MCF 10A (cell line): Measurements from ENCODE around the gene GALK1. TPM values are rescaled to one million over a fixed set of nuclear protein-coding genes. Genes with fewer than 3 reads are reported as not detected.

Experiments
- BruUV-seq: library from RNA; stranded (reverse); fragments of 400-500 nt; replicated peaks from 2 replicates; lab custom pipeline; 2021; lab: Mats Ljungman, UMichigan
- CTCF ChIA-PET: fragments of 300-600 bp; sonication (Branson Sonifier 250); formaldehyde crosslinking; extraction: SDS; loops from one replicate; lab custom pipeline; 2021; ENCODE audit warnings: antibody characterized with exemption, inconsistent platforms; lab: Yijun Ruan, JAX
- POLR2A ChIA-PET: fragments of 300-600, 350-650 bp; sonication (Branson Sonifier 250); formaldehyde crosslinking; extraction: SDS; loops from one replicate; lab custom pipeline; 2020; ENCODE audit warnings: antibody characterized with exemption, inconsistent platforms; lab: Yijun Ruan, JAX
- DNase-seq: peaks from one replicate; pipeline ENCODE4 v3.0.0-alpha.2; 2018; ENCODE audit not compliant: unreplicated experiment
- H3K27ac Mint-ChIP-seq: one replicate; pipeline ENCODE4 v1.8.0; 2022; ENCODE audit warnings: mild to moderate bottlenecking, low read depth, mixed read lengths; ENCODE audit not compliant: unreplicated experiment
- H3K27me3 Mint-ChIP-seq: one replicate; pipeline ENCODE4 v1.8.0; 2022; ENCODE audit warnings: mixed read lengths; ENCODE audit not compliant: insufficient read depth, unreplicated experiment
- H3K36me3 Mint-ChIP-seq: one replicate; pipeline ENCODE4 v1.8.0; 2022; ENCODE audit warnings: mild to moderate bottlenecking, moderate library complexity, mixed read lengths; ENCODE audit not compliant: insufficient read depth, unreplicated experiment
- H3K4me1 Mint-ChIP-seq: one replicate; pipeline ENCODE4 v1.8.0; 2022; ENCODE audit warnings: mixed read lengths; ENCODE audit not compliant: insufficient read depth, unreplicated experiment
- H3K4me3 Mint-ChIP-seq: one replicate; pipeline ENCODE4 v1.8.0; 2022; ENCODE audit warnings: mild to moderate bottlenecking, moderate library complexity, mixed read lengths; ENCODE audit not compliant: unreplicated experiment
- H3K9me3 Mint-ChIP-seq: one replicate; pipeline ENCODE4 v1.8.0; 2022; ENCODE audit warnings: mixed read lengths; ENCODE audit not compliant: unreplicated experiment
- CTCF ChIP-seq: fragments of 200-600 bp; IDR thresholded peaks from one replicate; pipeline ENCODE4 v1.8.0; 2022; ENCODE audit warnings: antibody characterized with exemption, mild to moderate bottlenecking; ENCODE audit not compliant: unreplicated experiment
- intact Hi-C: fragments of 100-400 bp; cut with micrococcal nuclease; formaldehyde crosslinking; loops from 2 replicates; pipeline ENCODE4 v1.14.1; 2022
- total RNA-seq: library from RNA; stranded (reverse); gene quantifications from 2 replicates; pipeline ENCODE4 v1.2.3, GENCODE V29; 2022

The GALK1 gene
- total RNA-seq, 1 experiment from 2014 or later, result 8.7 TPM

GRCh38 chr17:75785016-75785890, 20.3 kb upstream of the GALK1 start:
- ChIA-PET CTCF (interaction anchor here (1.2 to 1.7 kb wide), 3 partner anchors 20 to 112 kb away, joined by 3 to 5 read pairs (median 4); partner anchors contain the start of genes GALK1 and WBP2), POLR2A (interaction anchor here (0.6 to 6.0 kb wide), 24 partner anchors 8 to 554 kb away, joined by 3 to 91 read pairs (median 5); partner anchors contain the start of genes GALK1, ITGB4, RECQL5 and SAP30BP)
- peak; percentile 89 for DNase-seq
- peak overlapping the region; percentile 96 for H3K27ac Mint-ChIP-seq
- intact Hi-C loops, result no loop called here
- TF ChIP-seq CTCF, result no peak
- H3K4me1 Mint-ChIP-seq, result peaks cover 15% of the 10 kb centered on the region
- H3K9me3 Mint-ChIP-seq, result no peaks in the 10 kb centered on the region
- TSS peak; percentile 63 for BruUV-seq
- no peaks in the 10 kb centered on the region for H3K27me3 Mint-ChIP-seq
- peaks cover 11% of the 10 kb centered on the region for H3K36me3 Mint-ChIP-seq
- peak overlapping the region; percentile 80 for H3K4me3 Mint-ChIP-seq

DNA sequence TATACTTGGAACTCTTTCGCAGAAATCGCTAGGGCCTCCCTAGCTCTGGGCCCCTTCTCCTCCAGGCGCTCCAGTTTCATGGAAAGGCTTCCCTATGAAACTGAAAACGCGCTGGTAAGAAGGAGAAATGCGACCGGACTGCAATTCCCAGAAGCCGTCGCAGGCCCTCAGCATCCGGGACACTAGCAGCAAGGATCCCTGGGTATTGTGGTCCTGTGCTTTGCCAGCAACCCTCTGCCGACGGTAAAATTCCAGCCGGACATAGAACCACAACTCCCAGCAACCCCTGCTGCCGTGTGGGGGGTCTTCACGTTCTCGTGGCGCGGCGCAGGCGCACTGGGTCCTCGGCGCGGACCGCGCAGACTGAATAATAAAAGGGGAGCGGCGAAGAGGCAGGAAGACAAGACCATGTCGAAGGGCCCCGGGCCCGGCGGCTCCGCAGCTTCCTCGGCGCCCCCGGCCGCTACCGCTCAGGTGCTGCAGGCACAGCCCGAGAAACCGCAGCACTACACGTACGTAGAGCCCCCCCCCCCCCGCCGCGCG, 19.6 kb upstream of the GALK1 start, which contains the start of gene UNK:
Gene UNK (plus strand): TSS at position 334 of the 543 bp plus-strand sequence. CDS start 75 bp downstream, at position 409.
- ChIA-PET POLR2A (interaction anchor here (0.6 to 6.0 kb wide), 26 partner anchors 9 to 555 kb away, joined by 3 to 91 read pairs (median 6); partner anchors contain the start of genes GALK1, ITGB4, MRPL38 and RECQL5), CTCF (interaction anchor here (0.7 to 2.1 kb wide), 6 partner anchors 19 to 213 kb away, joined by 3 to 6 read pairs (median 4); partner anchors contain the start of genes GALK1 and WBP2)
- peak; percentile 99 for DNase-seq
- Mint-ChIP-seq H3K27me3 (no peaks in the 10 kb centered on the region), H3K36me3 (peaks cover 18% of the 10 kb centered on the region), H3K27ac (peak within 1 kb of the TSS; percentile 96), H3K4me3 (peak within 1 kb of the TSS; percentile 80), H3K4me1 (peaks cover 19% of the 10 kb centered on the region), H3K9me3 (no peaks in the 10 kb centered on the region)
- BruUV-seq, result no TSS peak
- no peak for TF ChIP-seq CTCF
- intact Hi-C loops, result no loop called here

DNA sequence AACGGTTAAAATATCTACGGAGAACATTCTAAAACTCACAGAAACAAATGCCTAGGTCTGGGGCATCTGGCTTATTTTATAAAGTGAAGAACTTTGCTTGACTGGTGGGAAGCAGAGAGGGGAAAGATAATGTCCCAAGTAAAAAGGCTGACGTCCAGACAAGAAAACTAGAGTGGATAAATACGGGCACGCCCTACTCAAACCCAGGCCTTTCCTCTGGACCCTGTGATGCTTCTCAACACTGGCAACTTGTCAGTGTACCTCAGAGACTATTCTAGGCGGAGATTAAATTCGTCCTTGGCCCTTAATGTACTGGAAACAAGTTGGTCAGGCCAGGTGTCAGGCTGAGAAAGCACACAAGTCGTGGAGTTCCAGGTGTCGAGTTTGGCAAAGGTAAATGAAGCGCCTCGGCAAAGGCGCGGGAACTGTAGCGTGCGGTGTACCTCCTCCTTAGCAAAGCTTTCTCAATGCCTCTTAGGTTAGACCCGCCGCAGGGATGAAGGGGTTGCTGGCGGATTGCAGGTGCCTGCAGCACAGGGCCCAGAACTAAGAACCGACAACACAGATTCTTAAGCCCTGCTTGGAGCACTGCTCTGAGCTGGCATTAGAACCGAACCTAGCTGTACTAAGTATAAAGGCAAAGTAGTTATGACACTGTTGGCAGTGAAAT, 18.9 kb upstream of the GALK1 start:
- no peaks in the 10 kb centered on the region for H3K9me3 Mint-ChIP-seq

More for the DNA sequence above, 18.9 kb upstream of the GALK1 start:
- ChIA-PET POLR2A (interaction anchor here (0.7 to 6.0 kb wide), 22 partner anchors 8 to 481 kb away, joined by 3 to 91 read pairs (median 6); partner anchors contain the start of genes ACOX1, FBF1, GALK1 and ITGB4), CTCF (interaction anchor here (0.6 to 2.1 kb wide), 13 partner anchors 19 to 993 kb away, joined by 3 to 6 read pairs (median 4); partner anchors contain the start of genes GALK1 and WBP2)
- no TSS peak for BruUV-seq
- Mint-ChIP-seq H3K36me3 (peaks cover 24% of the 10 kb centered on the region), H3K4me3 (peak overlapping the region; percentile 80), H3K4me1 (peaks cover 19% of the 10 kb centered on the region), H3K27ac (peak overlapping the region; percentile 96), H3K27me3 (no peaks in the 10 kb centered on the region)
- no peak for DNase-seq
- intact Hi-C loops, result no loop called here
- no peak for TF ChIP-seq CTCF
